ENCODE results near the gene PRKCA.

The PRKCA gene

GRCh38 chr17:66520999-66521398 lies 218.6 kb downstream of the PRKCA start:
- no peak for TF ChIP-seq CTCF (conservative IDR thresholded peaks at IDR 0.05; ENCODE audit: control insufficient read depth, insufficient read depth, low read depth, low read length)
- no peak for DNase-seq (ENCODE audit: low read depth)
- H3K4me3 ChIP-seq (ENCODE audit: control insufficient read depth, low read depth, low read length) = no peak overlapping the region

- peak; percentile 73 for DNase-seq (ENCODE audit: low read depth)
- TF ChIP-seq CTCF (conservative IDR thresholded peaks at IDR 0.05; ENCODE audit: control insufficient read depth, insufficient read depth, low read depth, low read length) = no peak
- no peak overlapping the region for H3K4me3 ChIP-seq (ENCODE audit: control insufficient read depth, low read depth, low read length)
These were observed 220.3 kb downstream of the PRKCA start for GRCh38 chr17:66522591-66523272.

- DNase-seq (ENCODE audit: low read depth) = peak; percentile 67
These were observed 221.2 kb downstream of the PRKCA start for GRCh38 chr17:66523378-66524200.

GRCh38 chr17:66524877-66525276 lies 222.5 kb downstream of the PRKCA start:
- no peak for DNase-seq (ENCODE audit: low read depth)
- H3K4me3 ChIP-seq (ENCODE audit: control insufficient read depth, low read depth, low read length) = no peak overlapping the region
- no peak for TF ChIP-seq CTCF (conservative IDR thresholded peaks at IDR 0.05; ENCODE audit: control insufficient read depth, insufficient read depth, low read depth, low read length)

More at GRCh38 chr17:66523378-66524200, 221.2 kb downstream of the PRKCA start:
- TF ChIP-seq CTCF (conservative IDR thresholded peaks at IDR 0.05; ENCODE audit: control insufficient read depth, insufficient read depth, low read depth, low read length) = no peak
- no peak overlapping the region for H3K4me3 ChIP-seq (ENCODE audit: control insufficient read depth, low read depth, low read length)

GRCh38 chr17:66525338-66525737 lies 222.9 kb downstream of the PRKCA start:
- no peak overlapping the region for H3K4me3 ChIP-seq (ENCODE audit: control insufficient read depth, low read depth, low read length)
- TF ChIP-seq CTCF (conservative IDR thresholded peaks at IDR 0.05; ENCODE audit: control insufficient read depth, insufficient read depth, low read depth, low read length) = no peak
- no peak for DNase-seq (ENCODE audit: low read depth)

- DNase-seq (ENCODE audit: low read depth) = no peak
- H3K4me3 ChIP-seq (ENCODE audit: control insufficient read depth, low read depth, low read length) = no peak overlapping the region
- no peak for TF ChIP-seq CTCF (conservative IDR thresholded peaks at IDR 0.05; ENCODE audit: control insufficient read depth, insufficient read depth, low read depth, low read length)
These were observed 224.4 kb downstream of the PRKCA start for GRCh38 chr17:66526827-66527226.
